ENCODE measurements around the gene CLTA. TPM values are rescaled to one million over a fixed set of nuclear protein-coding genes. Genes with fewer than 3 reads are reported as not detected.
"Not testable (repeated sequence)": the region's sequence is repeated elsewhere in the genome, so short reads cannot be mapped to it uniquely, and the experiment has no call there.

CLTA gene
- total RNA-seq, 2 experiments from 2014 or later: 32.0 to 32.8 TPM

DNA sequence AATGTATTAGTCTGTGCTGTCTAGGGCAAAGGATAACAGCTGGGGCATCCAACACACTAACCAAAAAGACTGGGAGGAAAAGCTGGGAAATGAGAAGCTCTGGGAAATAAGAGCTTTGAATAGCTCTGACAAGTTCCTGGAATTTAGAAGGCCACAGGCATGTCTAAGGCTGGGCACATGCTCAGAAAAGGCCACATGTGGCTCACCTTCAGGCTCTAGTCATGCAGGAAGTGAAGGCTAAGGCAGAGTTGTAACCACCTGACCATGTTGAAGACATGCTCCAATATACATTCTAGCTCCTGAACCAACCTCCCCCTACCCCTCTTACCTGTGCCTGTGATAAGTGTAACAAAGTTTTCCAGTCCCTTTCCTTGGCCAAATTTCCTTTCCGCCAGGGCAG, 31.7 kb downstream of the CLTA start:
- TF ChIP-seq, protein P1, sequence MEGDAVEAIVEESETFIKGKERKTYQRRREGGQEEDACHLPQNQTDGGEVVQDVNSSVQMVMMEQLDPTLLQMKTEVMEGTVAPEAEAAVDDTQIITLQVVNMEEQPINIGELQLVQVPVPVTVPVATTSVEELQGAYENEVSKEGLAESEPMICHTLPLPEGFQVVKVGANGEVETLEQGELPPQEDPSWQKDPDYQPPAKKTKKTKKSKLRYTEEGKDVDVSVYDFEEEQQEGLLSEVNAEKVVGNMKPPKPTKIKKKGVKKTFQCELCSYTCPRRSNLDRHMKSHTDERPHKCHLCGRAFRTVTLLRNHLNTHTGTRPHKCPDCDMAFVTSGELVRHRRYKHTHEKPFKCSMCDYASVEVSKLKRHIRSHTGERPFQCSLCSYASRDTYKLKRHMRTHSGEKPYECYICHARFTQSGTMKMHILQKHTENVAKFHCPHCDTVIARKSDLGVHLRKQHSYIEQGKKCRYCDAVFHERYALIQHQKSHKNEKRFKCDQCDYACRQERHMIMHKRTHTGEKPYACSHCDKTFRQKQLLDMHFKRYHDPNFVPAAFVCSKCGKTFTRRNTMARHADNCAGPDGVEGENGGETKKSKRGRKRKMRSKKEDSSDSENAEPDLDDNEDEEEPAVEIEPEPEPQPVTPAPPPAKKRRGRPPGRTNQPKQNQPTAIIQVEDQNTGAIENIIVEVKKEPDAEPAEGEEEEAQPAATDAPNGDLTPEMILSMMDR (IDR thresholded peaks at IDR 0.05): no peak
- Histone ChIP-seq H3K27ac (ENCODE audit: low read depth in 1 of 2, low read length in 2 of 2) (no peak overlapping the region), H3K27me3 (ENCODE audit: control insufficient read depth in 1 of 2, insufficient read depth in 2 of 2, low read length in 2 of 2) (no peaks in the 10 kb centered on the region), H3K9me3 (ENCODE audit: control insufficient read depth in 1 of 2, insufficient read depth in 1 of 2, low read length in 2 of 2) (peaks cover 7 to 15% of the 10 kb centered on the region in 2 experiments), H3K4me1 (ENCODE audit: insufficient read depth, low read length) (peaks cover 15% of the 10 kb centered on the region), H3K4me3 (ENCODE audit: low read length) (no peak overlapping the region), H3K36me3 (ENCODE audit: insufficient read depth, low read length) (peaks cover 79% of the 10 kb centered on the region)
- H3K4me1 Mint-ChIP-seq (ENCODE audit: low read depth): peaks cover 26% of the 10 kb centered on the region
- H3K4me3 Mint-ChIP-seq: no peak overlapping the region
- H3K36me3 Mint-ChIP-seq (ENCODE audit: low read depth): peaks cover 86% of the 10 kb centered on the region
- ATAC-seq (ENCODE audit: poor library complexity): no peak
- ChIA-PET POLR2A (no interaction called here), CTCF (no interaction called here)
- no peak for DNase-seq
- intact Hi-C loops (cut with DNase I, micrococcal nuclease): no loop called here
- peaks cover 4% of the 10 kb centered on the region for H3K9me3 Mint-ChIP-seq
- H3K27me3 Mint-ChIP-seq: no peaks in the 10 kb centered on the region
- H3K27ac Mint-ChIP-seq: no peak overlapping the region

- Mint-ChIP-seq H3K36me3 (ENCODE audit: low read depth) (peaks cover 69% of the 10 kb centered on the region), H3K4me1 (ENCODE audit: low read depth) (no peaks in the 10 kb centered on the region), H3K4me3 (no peak overlapping the region), H3K27ac (no peak overlapping the region), H3K9me3 (no peaks in the 10 kb centered on the region), H3K27me3 (no peaks in the 10 kb centered on the region)
- TF ChIP-seq, protein P1 (IDR thresholded peaks at IDR 0.05): no peak
- CTCF ChIA-PET: interaction anchor here (0.5 kb wide), 1 partner anchor 9 kb away, joined by 3 read pairs; no protein-coding TSS in a partner anchor
- no peaks in the 10 kb centered on the region for H3K27me3 ChIP-seq (ENCODE audit: control insufficient read depth in 1 of 2, insufficient read depth in 2 of 2, low read length in 2 of 2)
- no peaks in the 10 kb centered on the region for H3K9me3 ChIP-seq (ENCODE audit: control insufficient read depth in 1 of 2, insufficient read depth in 1 of 2, low read length in 2 of 2)
- H3K36me3 ChIP-seq (ENCODE audit: insufficient read depth, low read length): peaks cover 35% of the 10 kb centered on the region
- no peak overlapping the region for H3K4me3 ChIP-seq (ENCODE audit: low read length)
- POLR2A ChIA-PET: no interaction called here
- DNase-seq: no peak
- no peak overlapping the region for H3K27ac ChIP-seq (ENCODE audit: low read depth in 1 of 2, low read length in 2 of 2)
- intact Hi-C loops (cut with DNase I, micrococcal nuclease): no loop called here
- no peaks in the 10 kb centered on the region for H3K4me1 ChIP-seq (ENCODE audit: insufficient read depth, low read length)
- ATAC-seq (ENCODE audit: poor library complexity): no peak
These were observed 46.5 kb downstream of the CLTA start for GRCh38 chr9:36237230-36237629.

DNA sequence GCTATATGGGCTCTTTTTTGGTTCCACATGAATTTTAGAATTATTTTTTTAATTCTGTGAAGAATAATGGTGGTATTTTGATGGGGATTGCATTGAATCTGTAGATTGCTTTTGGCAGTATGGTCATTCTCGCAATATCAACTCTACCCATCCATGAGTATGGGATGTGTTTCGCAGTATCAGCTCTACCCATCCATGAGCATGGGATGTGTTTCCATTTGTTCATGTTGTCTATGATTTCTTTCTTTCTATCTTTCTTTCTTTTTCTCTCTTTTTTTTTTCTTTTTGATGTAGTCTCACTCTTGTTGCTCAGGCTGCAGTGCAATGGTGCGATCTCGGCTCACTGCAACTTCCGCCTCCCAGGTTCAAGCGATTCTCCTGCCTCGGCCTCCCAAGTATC, 48.5 kb downstream of the CLTA start:
- POLR2A ChIA-PET: not testable (repeated sequence)

GRCh38 chr9:36239675-36240074, 49.0 kb downstream of the CLTA start:
- H3K27me3 ChIP-seq (ENCODE audit: control insufficient read depth in 1 of 2, insufficient read depth in 2 of 2, low read length in 2 of 2); ATAC-seq (ENCODE audit: poor library complexity); H3K27me3 Mint-ChIP-seq; H3K4me1 Mint-ChIP-seq (ENCODE audit: low read depth); intact Hi-C loops (cut with DNase I, micrococcal nuclease); H3K27ac ChIP-seq (ENCODE audit: low read depth in 1 of 2, low read length in 2 of 2); CTCF ChIA-PET; H3K4me1 ChIP-seq (ENCODE audit: insufficient read depth, low read length); H3K4me3 ChIP-seq (ENCODE audit: low read length); H3K9me3 Mint-ChIP-seq; POLR2A ChIA-PET; DNase-seq; H3K9me3 ChIP-seq (ENCODE audit: control insufficient read depth in 1 of 2, insufficient read depth in 1 of 2, low read length in 2 of 2); H3K4me3 Mint-ChIP-seq; H3K27ac Mint-ChIP-seq: not testable (repeated sequence)
- peaks cover 62% of the 10 kb centered on the region for H3K36me3 Mint-ChIP-seq (ENCODE audit: low read depth)
- peaks cover 23% of the 10 kb centered on the region for H3K36me3 ChIP-seq (ENCODE audit: insufficient read depth, low read length)

More for the DNA sequence above, 48.5 kb downstream of the CLTA start:
- H3K27ac Mint-ChIP-seq; H3K9me3 Mint-ChIP-seq; ATAC-seq (ENCODE audit: poor library complexity); H3K27ac ChIP-seq (ENCODE audit: low read depth in 1 of 2, low read length in 2 of 2); H3K4me3 Mint-ChIP-seq; H3K4me3 ChIP-seq (ENCODE audit: low read length); DNase-seq; H3K4me1 ChIP-seq (ENCODE audit: insufficient read depth, low read length); H3K9me3 ChIP-seq (ENCODE audit: control insufficient read depth in 1 of 2, insufficient read depth in 1 of 2, low read length in 2 of 2); intact Hi-C loops (cut with DNase I, micrococcal nuclease); H3K27me3 Mint-ChIP-seq; H3K27me3 ChIP-seq (ENCODE audit: control insufficient read depth in 1 of 2, insufficient read depth in 2 of 2, low read length in 2 of 2); H3K4me1 Mint-ChIP-seq (ENCODE audit: low read depth): not testable (repeated sequence)
- H3K36me3 Mint-ChIP-seq (ENCODE audit: low read depth): peaks cover 65% of the 10 kb centered on the region
- CTCF ChIA-PET: interaction anchor here (0.6 kb wide), 1 partner anchor 1881 kb away, joined by 3 read pairs; no protein-coding TSS in a partner anchor
- H3K36me3 ChIP-seq (ENCODE audit: insufficient read depth, low read length): peaks cover 26% of the 10 kb centered on the region

All from CD4-positive, alpha-beta T cell (primary cell).